Measurements from ENCODE around the gene LYZL1. TPM values are rescaled to one million over a fixed set of nuclear protein-coding genes. Genes with fewer than 3 reads are reported as not detected.

The LYZL1 gene
- total and polyA plus RNA-seq, 2 of the 8 experiments (the other 6 are each of a cell fraction or from before 2014, with no cell fraction given) = not detected

DNA sequence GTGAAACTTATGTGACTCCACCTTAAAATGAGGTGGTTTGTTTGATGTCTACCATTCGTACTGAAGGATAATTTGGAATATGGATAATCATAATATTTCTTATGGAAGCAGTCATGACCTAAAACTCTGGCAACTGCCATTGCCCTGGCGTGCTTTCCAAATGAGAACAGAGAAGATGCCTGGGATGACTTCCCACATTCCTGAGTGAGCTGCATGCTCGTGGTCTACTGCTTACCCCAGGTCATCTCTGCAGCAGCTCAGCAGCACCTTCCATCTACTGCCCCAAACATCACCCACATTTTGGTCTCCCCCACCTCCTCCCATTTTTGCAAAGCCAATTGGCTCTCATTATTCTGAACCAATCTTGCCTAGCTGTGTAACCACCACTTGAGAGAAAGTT, 40.1 kb downstream of the LYZL1 start:
- no peak overlapping the region for H3K56ac ChIP-seq (replicated peaks; ENCODE audit: insufficient read length, low read depth, low read length)
- TF ChIP-seq CTBP2 (IDR thresholded peaks at IDR 0.05; ENCODE audit: borderline replicate concordance, insufficient read depth, insufficient read length, low read length) (no peak), TEAD4 (IDR thresholded peaks at IDR 0.05; ENCODE audit: low read depth, low read length) (no peak), NANOG (IDR thresholded peaks at IDR 0.05; ENCODE audit: insufficient read depth, low read depth, low read length, poor library complexity, severe bottlenecking) (no peak), POU5F1 (IDR thresholded peaks at IDR 0.05; ENCODE audit: low read depth, low read length) (no peak), SRF (IDR thresholded peaks at IDR 0.05; ENCODE audit: low read depth, low read length) (no peak), JUND (IDR thresholded peaks at IDR 0.05; ENCODE audit: low read length) (no peak), PHF8 (conservative IDR thresholded peaks at IDR 0.05; ENCODE audit: low read depth, low read length) (no peak), CHD1 (IDR thresholded peaks at IDR 0.05; ENCODE audit: low read depth, low read length) (no peak)
- TF ChIP-seq, protein P1, sequence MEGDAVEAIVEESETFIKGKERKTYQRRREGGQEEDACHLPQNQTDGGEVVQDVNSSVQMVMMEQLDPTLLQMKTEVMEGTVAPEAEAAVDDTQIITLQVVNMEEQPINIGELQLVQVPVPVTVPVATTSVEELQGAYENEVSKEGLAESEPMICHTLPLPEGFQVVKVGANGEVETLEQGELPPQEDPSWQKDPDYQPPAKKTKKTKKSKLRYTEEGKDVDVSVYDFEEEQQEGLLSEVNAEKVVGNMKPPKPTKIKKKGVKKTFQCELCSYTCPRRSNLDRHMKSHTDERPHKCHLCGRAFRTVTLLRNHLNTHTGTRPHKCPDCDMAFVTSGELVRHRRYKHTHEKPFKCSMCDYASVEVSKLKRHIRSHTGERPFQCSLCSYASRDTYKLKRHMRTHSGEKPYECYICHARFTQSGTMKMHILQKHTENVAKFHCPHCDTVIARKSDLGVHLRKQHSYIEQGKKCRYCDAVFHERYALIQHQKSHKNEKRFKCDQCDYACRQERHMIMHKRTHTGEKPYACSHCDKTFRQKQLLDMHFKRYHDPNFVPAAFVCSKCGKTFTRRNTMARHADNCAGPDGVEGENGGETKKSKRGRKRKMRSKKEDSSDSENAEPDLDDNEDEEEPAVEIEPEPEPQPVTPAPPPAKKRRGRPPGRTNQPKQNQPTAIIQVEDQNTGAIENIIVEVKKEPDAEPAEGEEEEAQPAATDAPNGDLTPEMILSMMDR (IDR thresholded peaks at IDR 0.05; ENCODE audit: control extremely low read depth in 1 of 3, insufficient read depth in 1 of 3, low read depth in 1 of 3, low read length in 3 of 3) = no peak
- H2AFZ ChIP-seq (ENCODE audit: low read length) = no peak overlapping the region
- H4K5ac ChIP-seq (ENCODE audit: insufficient read length, low read depth, low read length) = no peak overlapping the region
- no peak overlapping the region for H3K9ac ChIP-seq (replicated peaks in 1 of 4; ENCODE audit: extremely low read depth in 1 of 4, low read depth in 3 of 4, low read length in 3 of 4)
- no peak overlapping the region for H2BK120ac ChIP-seq (replicated peaks; ENCODE audit: low read depth, low read length)
- no peak overlapping the region for H2BK20ac ChIP-seq (ENCODE audit: low read length)
- no peak overlapping the region for H3K14ac ChIP-seq (ENCODE audit: insufficient read length)
- no peak for FAIRE-seq
- H3K4me1 ChIP-seq (replicated peaks in 1 of 4; ENCODE audit: control insufficient read depth in 3 of 4, insufficient read depth in 4 of 4, low read length in 3 of 4) = no peaks in the 10 kb centered on the region
- no peak for DNase-seq (ENCODE audit: low read depth in 1 of 2, low spot score in 2 of 2)
- no peak overlapping the region for H3K27ac ChIP-seq (ENCODE audit: low read depth, low read length)
- no peak overlapping the region for H3K18ac ChIP-seq (ENCODE audit: extremely low read depth, low read length)
- no peak overlapping the region for H3K4me3 ChIP-seq (ENCODE audit: extremely low read depth in 1 of 4, insufficient read depth in 2 of 4, low read depth in 3 of 4, low read length in 4 of 4)
- H3K27me3 ChIP-seq (replicated peaks in 1 of 4; ENCODE audit: control insufficient read depth in 3 of 4, extremely low read depth in 1 of 4, insufficient read depth in 3 of 4, low read length in 3 of 4) = no peaks in the 10 kb centered on the region
- H3K23me2 ChIP-seq (ENCODE audit: low read depth, low read length) = no peaks in the 10 kb centered on the region
- no peak overlapping the region for H2BK5ac ChIP-seq (ENCODE audit: low read depth, low read length)
- H3K4ac ChIP-seq (replicated peaks; ENCODE audit: insufficient read length, low read depth, low read length) = no peak overlapping the region
- ChIA-PET POLR2A (ENCODE audit: partially characterized antibody) (interaction anchor here (0.6 kb wide), 1 partner anchor 101 kb away, joined by 3 read pairs; no protein-coding TSS in a partner anchor), CTCF (ENCODE audit: partially characterized antibody) (no interaction called here)
- no peak overlapping the region for H3K23ac ChIP-seq (ENCODE audit: insufficient read length)
- no peaks in the 10 kb centered on the region for H3K36me3 ChIP-seq (ENCODE audit: control insufficient read depth in 2 of 4, insufficient read depth in 4 of 4, low read length in 3 of 4)
- no peak overlapping the region for H4K8ac ChIP-seq (ENCODE audit: extremely low read depth, insufficient read depth, low read length)
- no peak overlapping the region for H2BK15ac ChIP-seq (ENCODE audit: low read length)
- no peak overlapping the region for H4K91ac ChIP-seq (replicated peaks; ENCODE audit: insufficient read length, low read length)
- H3K79me1 ChIP-seq (ENCODE audit: low read depth, low read length) = no peaks in the 10 kb centered on the region
- WGBS, 2 experiments (ENCODE audit: extremely low coverage in 1 of 2, insufficient coverage in 1 of 2, insufficient read length in 1 of 2, insufficient replicate concordance in 2 of 2, low coverage in 1 of 2, low lambda C conversion rate in 2 of 2, missing lambda C conversion rate in 1 of 2) = 89% methylated on average over 3 of the region's 3 CpGs; no CpG with 5 or more reads in 1 of the 2 experiments
- H2BK12ac ChIP-seq (ENCODE audit: low read depth, low read length) = no peak overlapping the region
- no peaks in the 10 kb centered on the region for H4K20me1 ChIP-seq (replicated peaks in 1 of 2; ENCODE audit: control insufficient read depth in 1 of 2, insufficient read depth in 2 of 2, low read length in 2 of 2)
- H3K9me3 ChIP-seq (ENCODE audit: insufficient read depth in 2 of 2, low read depth in 1 of 2, low read length in 1 of 2) = no peaks in the 10 kb centered on the region
- H3K79me2 ChIP-seq (ENCODE audit: control insufficient read depth in 1 of 2, insufficient read depth in 2 of 2, low read length in 2 of 2) = no peaks in the 10 kb centered on the region
- no peak overlapping the region for H2AK5ac ChIP-seq (ENCODE audit: low read depth, low read length)
- H3K4me2 ChIP-seq (ENCODE audit: insufficient read depth in 1 of 2, low read depth in 2 of 2, low read length in 2 of 2) = no peak overlapping the region

All from H1 (cell line).